GM19463 (cell line): ENCODE measurements around the gene ZNF384.

Experiments
- ATAC-seq: cut with Tn5 transposase; IDR thresholded peaks from one replicate; pipeline ENCODE4 v1.9.1; 2021; ENCODE audit warnings: mild to moderate bottlenecking, moderate library complexity; ENCODE audit not compliant: unreplicated experiment

Gene ZNF384

GRCh38 chr12:6630736-6631135 is 58.4 kb downstream of the ZNF384 start:
- no peak for ATAC-seq

- no peak for ATAC-seq
Measured at GRCh38 chr12:6627616-6628015, 61.6 kb downstream of the ZNF384 start.

GRCh38 chr12:6626654-6627283 is 62.4 kb downstream of the ZNF384 start:
- no peak for ATAC-seq

GRCh38 chr12:6620885-6621274 is 68.3 kb downstream of the ZNF384 start:
- no peak for ATAC-seq

GRCh38 chr12:6620137-6620884 is 68.9 kb downstream of the ZNF384 start:
- ATAC-seq = no peak

- ATAC-seq = no peak
Measured at GRCh38 chr12:6618483-6619225, 70.5 kb downstream of the ZNF384 start.
